ENCODE measurements around the gene CTSH. TPM values are rescaled to one million over a fixed set of nuclear protein-coding genes. Genes with fewer than 3 reads are reported as not detected.

Gene CTSH
- total and polyA plus RNA-seq, 2 of the 13 experiments (the other 11 are each of a cell fraction or from before 2014, with no cell fraction given) = 265 to 653 TPM

GRCh38 chr15:78979456-78980320 lies 34.8 kb upstream of the CTSH start (continued):
- no peak for TF ChIP-seq MAF1 (CRISPR knock-in tag; IDR thresholded peaks at IDR 0.05; ENCODE audit: borderline replicate concordance)
- TF ChIP-seq ELF1 (CRISPR knock-in tag; IDR thresholded peaks at IDR 0.05) = peak; percentile 52; the same call in 1 of the 2 replicates
- TF ChIP-seq MEIS2 (CRISPR knock-in tag; IDR thresholded peaks at IDR 0.05) = peak; percentile 77; the same call in 1 of the 2 replicates
- TF ChIP-seq, protein P1, sequence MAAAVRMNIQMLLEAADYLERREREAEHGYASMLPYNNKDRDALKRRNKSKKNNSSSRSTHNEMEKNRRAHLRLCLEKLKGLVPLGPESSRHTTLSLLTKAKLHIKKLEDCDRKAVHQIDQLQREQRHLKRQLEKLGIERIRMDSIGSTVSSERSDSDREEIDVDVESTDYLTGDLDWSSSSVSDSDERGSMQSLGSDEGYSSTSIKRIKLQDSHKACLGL (CRISPR knock-in tag; IDR thresholded peaks at IDR 0.05) = peak; percentile 84
- no peak for TF ChIP-seq EHMT2 (IDR thresholded peaks at IDR 0.05; ENCODE audit: borderline replicate concordance, low read depth, low read length)
- TF ChIP-seq SOX13 (IDR thresholded peaks at IDR 0.05) = no peak
- peak in 1 of 2 experiments; percentile 82; a peak in 2 of 4 replicates for TF ChIP-seq SOX13 (CRISPR knock-in tag; conservative IDR thresholded peaks at IDR 0.05 in 1 of 2, IDR thresholded peaks at IDR 0.05 in 1 of 2)
- TF ChIP-seq KLF11 (CRISPR knock-in tag; IDR thresholded peaks at IDR 0.05) = peak; percentile 94
- peak; percentile 83 for TF ChIP-seq ARID5B (CRISPR knock-in tag; IDR thresholded peaks at IDR 0.05)
- TF ChIP-seq CCDC6 (CRISPR knock-in tag; IDR thresholded peaks at IDR 0.05) = peak; percentile 75; the same call in 1 of the 2 replicates
- peak; percentile 87 for TF ChIP-seq ELF3 (CRISPR knock-in tag; IDR thresholded peaks at IDR 0.05)
- peak; percentile 54; the same call in 1 of the 2 replicates for TF ChIP-seq ZNF580 (CRISPR knock-in tag; IDR thresholded peaks at IDR 0.05; ENCODE audit: borderline replicate concordance, low read depth)
- no peak for TF ChIP-seq ARID2 (CRISPR knock-in tag; IDR thresholded peaks at IDR 0.05; ENCODE audit: borderline replicate concordance)
- TF ChIP-seq ZFP90 (CRISPR knock-in tag; IDR thresholded peaks at IDR 0.05; ENCODE audit: borderline replicate concordance) = peak; percentile 60; the same call in 1 of the 2 replicates
- TF ChIP-seq ZNF552 (CRISPR knock-in tag; IDR thresholded peaks at IDR 0.05; ENCODE audit: borderline replicate concordance) = no peak
- TF ChIP-seq, protein P2, sequence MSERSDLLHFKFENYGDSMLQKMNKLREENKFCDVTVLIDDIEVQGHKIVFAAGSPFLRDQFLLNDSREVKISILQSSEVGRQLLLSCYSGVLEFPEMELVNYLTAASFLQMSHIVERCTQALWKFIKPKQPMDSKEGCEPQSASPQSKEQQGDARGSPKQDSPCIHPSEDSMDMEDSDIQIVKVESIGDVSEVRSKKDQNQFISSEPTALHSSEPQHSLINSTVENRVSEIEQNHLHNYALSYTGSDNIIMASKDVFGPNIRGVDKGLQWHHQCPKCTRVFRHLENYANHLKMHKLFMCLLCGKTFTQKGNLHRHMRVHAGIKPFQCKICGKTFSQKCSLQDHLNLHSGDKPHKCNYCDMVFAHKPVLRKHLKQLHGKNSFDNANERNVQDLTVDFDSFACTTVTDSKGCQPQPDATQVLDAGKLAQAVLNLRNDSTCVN (CRISPR knock-in tag; IDR thresholded peaks at IDR 0.05; ENCODE audit: borderline replicate concordance) = peak; percentile 96
- peak; percentile 86; the same call in 1 of the 2 replicates for TF ChIP-seq SRY (CRISPR knock-in tag; IDR thresholded peaks at IDR 0.05)
- TF ChIP-seq ZNF251 (CRISPR knock-in tag; IDR thresholded peaks at IDR 0.05) = no peak
- TF ChIP-seq MAFF (IDR thresholded peaks at IDR 0.05; ENCODE audit: low read depth, low read length) = no peak
- TF ChIP-seq, protein P3, sequence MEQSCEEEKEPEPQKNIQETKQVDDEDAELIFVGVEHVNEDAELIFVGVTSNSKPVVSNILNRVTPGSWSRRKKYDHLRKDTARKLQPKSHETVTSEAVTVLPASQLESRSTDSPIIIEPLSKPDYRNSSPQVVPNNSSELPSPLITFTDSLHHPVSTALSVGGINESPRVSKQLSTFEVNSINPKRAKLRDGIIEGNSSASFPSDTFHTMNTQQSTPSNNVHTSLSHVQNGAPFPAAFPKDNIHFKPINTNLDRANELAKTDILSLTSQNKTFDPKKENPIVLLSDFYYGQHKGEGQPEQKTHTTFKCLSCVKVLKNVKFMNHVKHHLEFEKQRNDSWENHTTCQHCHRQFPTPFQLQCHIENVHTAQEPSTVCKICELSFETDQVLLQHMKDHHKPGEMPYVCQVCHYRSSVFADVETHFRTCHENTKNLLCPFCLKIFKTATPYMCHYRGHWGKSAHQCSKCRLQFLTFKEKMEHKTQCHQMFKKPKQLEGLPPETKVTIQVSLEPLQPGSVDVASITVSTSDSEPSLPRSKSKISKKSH (CRISPR knock-in tag; IDR thresholded peaks at IDR 0.05; ENCODE audit: borderline replicate concordance) = peak; percentile 53; the same call in 1 of the 2 replicates
- no peak for TF ChIP-seq ZBTB8A (CRISPR knock-in tag; IDR thresholded peaks at IDR 0.05; ENCODE audit: borderline replicate concordance, low read depth)
